GM19239 (cell line): Measurements from ENCODE around the gene DNAJC16.
"Not testable (repeated sequence)": the region's sequence is repeated elsewhere in the genome, so short reads cannot be mapped to it uniquely, and the experiment has no call there.

Experiments used
- DNase-seq: peaks from one replicate; pipeline ENCODE4 v3.0.0; 2011; ENCODE audit warnings: low spot score; ENCODE audit not compliant: insufficient read length
- FAIRE-seq: peaks from 2 replicates; lab custom pipeline; 2011; peaks lifted over from hg19 to GRCh38; lab: Jason Lieb, UNC

DNAJC16 gene

DNA sequence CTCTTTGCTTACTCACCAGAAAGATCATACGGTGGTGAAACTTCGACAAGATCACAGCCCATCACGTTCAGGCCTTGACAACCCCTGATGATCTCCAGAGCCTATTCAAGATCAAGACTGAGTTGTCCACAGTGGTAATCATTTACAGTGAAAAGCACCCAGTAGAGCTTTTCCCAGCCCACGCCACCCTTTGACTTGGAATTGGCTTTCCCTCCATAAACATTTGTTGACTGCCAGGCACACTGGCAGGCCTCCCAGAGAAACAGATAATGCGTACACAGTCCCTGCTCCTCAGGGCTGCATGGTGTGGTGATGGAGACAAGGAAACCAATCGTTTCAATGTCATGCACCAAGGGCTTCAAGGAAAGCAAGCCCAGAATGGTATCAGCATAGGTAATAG lies 48.1 kb downstream of the DNAJC16 start:
- FAIRE-seq (no peak), DNase-seq (no peak)

DNA sequence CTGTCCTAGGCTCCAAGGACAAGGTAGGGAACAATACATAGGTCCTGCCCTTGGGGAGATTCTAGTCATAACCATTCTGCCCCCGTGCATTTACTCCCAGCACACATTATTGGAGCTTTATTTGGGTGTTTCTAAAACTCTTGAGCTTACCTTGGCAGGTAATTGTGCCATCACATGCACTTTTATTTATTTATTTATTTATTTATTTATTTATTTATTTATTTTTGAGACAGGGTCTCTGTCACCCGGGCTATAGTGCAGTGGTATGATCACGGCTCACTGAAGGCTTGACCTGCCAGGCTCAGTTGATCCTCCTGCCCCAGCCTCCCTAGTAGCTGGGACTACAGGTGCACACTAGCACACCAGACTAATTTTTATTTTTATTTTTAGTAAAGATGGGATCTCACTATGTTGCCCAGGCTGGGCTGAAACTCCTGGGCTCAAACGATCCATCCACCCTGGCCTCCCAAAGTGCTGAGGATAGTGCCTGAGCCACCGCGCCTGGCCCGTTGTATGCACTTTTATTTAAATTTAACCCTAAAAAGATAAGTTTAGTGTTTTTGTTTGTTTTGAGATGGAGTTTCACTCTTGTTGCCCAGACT lies 49.0 kb downstream of the DNAJC16 start:
- no peak for FAIRE-seq
- DNase-seq: no peak

DNA sequence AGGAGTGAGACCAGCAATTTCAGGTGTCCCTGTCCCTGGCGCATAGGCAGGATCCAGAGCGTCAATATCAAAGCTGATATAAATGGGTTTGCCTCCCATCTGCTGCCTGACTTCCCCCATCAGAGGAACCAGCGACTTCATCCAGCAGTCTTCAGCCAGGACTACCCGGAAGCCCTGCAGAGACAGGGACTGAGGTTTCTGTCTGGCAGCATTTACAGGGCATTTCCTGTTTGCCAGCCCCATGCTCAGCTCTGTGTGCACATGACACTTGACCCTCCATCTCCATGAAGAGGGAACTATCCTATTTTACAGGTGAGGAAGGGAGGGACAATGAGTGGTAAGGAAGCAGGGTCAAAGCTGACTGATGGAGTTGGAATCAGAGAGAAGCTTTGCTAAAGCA lies 51.0 kb downstream of the DNAJC16 start:
- DNase-seq (no peak), FAIRE-seq (no peak)

GRCh38 chr1:15578921-15579682 lies 52.5 kb downstream of the DNAJC16 start:
- peak; percentile 29 for DNase-seq
- FAIRE-seq: no peak

DNA sequence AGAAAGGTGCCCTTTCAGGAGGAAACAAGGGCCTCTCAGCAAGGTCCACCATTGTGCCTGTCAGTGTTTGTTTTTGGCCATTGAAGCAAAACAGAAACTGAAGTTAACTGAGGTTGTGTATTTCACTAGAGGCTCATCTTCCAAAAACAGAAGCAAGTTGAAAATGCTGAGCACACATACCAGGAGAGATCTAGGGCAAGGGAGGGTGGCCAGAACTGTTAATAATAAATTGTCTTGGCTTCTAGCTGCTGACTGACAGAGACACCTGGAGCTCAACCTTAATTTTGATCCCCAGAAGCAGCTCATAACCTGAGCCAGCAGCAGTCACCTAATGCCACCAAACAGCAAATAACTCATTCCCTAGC lies 53.0 kb downstream of the DNAJC16 start:
- peak; percentile 87 for FAIRE-seq
- peak; percentile 46 for DNase-seq

- DNase-seq: no peak
- no peak for FAIRE-seq
These were observed 56.5 kb downstream of the DNAJC16 start for GRCh38 chr1:15583016-15583706.

- FAIRE-seq: peak; percentile 62
- peak; percentile 65 for DNase-seq
These were observed 58.1 kb downstream of the DNAJC16 start, which contains the start of gene AGMAT for GRCh38 chr1:15584489-15585363. Gene AGMAT, minus strand, starts transcription at chr1:15585051. Its CDS starts 84 bp downstream, at chr1:15584967.

- no peak for DNase-seq
- no peak for FAIRE-seq
These were observed 65.6 kb downstream of the DNAJC16 start for GRCh38 chr1:15592285-15592684.

- FAIRE-seq (no peak), DNase-seq (no peak)
These were observed 69.4 kb downstream of the DNAJC16 start for GRCh38 chr1:15595809-15596617.

DNA sequence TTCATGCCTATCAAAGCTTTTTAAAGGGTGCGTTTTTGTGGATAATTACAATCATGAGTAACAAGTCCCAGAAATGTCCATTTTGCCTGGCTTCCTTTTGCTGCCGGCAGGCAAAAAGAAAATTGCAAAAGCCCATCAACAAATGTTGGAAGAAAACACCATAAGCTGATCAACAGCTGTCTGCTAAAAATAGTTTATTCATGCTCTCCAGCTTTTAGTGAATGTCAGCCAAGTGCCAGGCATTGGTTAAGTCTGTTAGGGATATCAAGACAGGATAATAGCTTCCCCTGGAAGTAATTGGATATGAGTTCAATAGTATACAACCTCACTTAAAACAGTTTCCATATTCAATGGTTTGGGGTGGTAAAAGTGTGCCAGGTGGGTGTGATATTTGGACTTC lies 71.8 kb downstream of the DNAJC16 start:
- FAIRE-seq (no peak), DNase-seq (no peak)

- peak; percentile 64 for DNase-seq
- peak; percentile 89 for FAIRE-seq
These were observed 76.7 kb downstream of the DNAJC16 start for GRCh38 chr1:15603050-15603965.

- not testable (repeated sequence) for FAIRE-seq, DNase-seq
These were observed 77.3 kb downstream of the DNAJC16 start for GRCh38 chr1:15603966-15604282.

GRCh38 chr1:15604400-15604799 lies 77.8 kb downstream of the DNAJC16 start:
- FAIRE-seq, DNase-seq: not testable (repeated sequence)

DNA sequence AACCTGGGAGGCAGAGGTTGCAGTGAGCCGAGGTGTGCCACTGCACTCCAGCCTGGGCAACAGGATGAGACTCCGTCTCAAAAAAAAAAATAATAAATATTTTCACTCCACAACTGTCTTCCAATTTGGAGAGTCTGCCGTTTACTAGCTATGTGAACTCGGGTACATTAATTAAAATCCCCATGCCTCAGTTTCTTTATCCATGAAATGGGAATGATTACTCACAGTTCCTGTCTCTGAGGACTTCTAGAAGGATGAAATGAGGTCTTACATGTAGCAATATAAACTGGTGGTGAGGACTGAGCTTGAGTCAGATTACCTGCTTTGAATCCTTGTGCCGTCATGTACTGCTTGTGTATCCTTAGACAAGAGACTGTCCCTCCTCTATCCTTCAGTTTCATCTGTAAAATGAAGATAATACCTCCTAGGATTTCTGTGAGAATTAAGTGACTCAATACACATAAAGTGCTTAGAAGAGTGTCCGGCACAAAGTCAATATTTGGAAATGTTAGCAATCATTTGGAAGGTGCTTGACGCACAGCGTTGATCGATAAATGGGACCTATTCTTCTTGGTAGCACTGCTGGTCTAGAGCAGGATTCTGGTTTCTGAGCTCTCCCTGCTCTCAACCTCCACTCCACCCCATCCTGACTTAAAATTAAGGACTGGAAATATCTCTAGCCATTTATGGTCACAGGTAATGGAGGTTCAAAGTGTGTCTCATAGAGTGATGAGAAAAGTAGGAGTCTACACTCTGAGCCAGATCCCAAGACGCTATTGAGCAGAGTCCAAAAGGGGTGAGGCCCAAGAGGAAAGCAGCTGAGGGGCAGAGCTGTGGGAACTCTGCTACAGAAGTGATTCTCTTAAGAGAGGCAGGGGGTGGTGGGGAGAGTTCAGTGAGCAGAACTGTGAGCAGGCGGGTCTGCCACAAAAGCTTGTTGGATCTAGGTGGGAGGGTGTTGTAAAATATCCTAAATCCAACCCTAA lies 79.0 kb downstream of the DNAJC16 start:
- DNase-seq (no peak), FAIRE-seq (no peak)

- FAIRE-seq (no peak), DNase-seq (no peak)
These were observed 83.0 kb downstream of the DNAJC16 start for GRCh38 chr1:15609631-15610030.

- FAIRE-seq (no peak), DNase-seq (no peak)
These were observed 83.5 kb downstream of the DNAJC16 start for GRCh38 chr1:15610167-15610566.

DNA sequence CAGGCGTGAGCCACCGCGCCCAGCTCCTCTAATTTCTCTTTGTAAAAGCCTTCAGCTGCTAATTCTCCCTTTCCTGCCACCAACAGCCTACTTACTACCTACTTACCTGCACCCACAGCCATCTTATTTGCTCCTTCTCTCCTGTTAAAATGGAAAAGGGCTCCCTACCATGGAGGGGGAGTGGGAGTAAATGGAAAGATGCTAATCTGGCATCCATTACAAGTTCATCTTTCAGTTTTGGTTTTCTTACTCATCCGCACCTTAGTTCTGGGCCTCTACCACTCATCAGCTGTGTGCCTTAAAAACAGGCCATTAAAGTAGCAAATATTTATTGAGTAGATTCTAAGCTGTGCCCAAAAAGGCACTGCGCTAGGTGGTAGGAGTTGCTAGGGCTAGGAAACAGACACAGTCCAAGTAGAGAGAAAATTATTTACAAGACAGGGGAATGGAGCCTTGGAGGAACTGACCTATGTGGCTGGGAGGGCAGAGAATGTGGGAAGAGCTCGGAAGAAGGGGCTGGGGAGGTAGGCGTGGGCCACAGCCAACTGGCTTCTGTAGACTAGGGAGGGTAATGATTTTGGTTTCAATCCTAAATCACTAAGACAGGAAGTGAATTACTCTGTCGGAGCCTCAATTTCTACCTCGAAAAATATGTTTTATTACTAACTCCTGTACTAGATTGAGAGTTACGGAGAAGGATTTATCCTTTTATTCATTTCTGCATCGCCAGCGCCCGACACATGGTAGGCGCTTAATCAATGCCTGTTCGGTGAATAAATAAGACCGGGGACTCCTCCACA lies 89.9 kb downstream of the DNAJC16 start:
- DNase-seq: no peak
- FAIRE-seq: peak; percentile 4
